Retinal pigment epithelial cell (primary cell): Measurements from ENCODE around the gene HACL1.

Source experiments
- DNase-seq: peaks from one replicate; pipeline ENCODE4 v3.0.0-alpha.2; 2010; ENCODE audit warnings: low read depth
- H3K4me3 ChIP-seq: 2 replicates; pipeline ENCODE4 v1.5.1; 2011; ENCODE audit warnings: mild to moderate bottlenecking, low read length, control low read depth, moderate library complexity
- CTCF ChIP-seq: conservative IDR thresholded peaks from 2 replicates; pipeline ENCODE4 v1.5.1; 2011; ENCODE audit warnings: low read depth, low read length, control low read depth, inconsistent platforms

Gene HACL1

GRCh38 chr3:15578289-15578867 lies 23.0 kb downstream of the HACL1 start:
- H3K4me3 ChIP-seq = no peak overlapping the region
- TF ChIP-seq CTCF = no peak
- no peak for DNase-seq

DNA sequence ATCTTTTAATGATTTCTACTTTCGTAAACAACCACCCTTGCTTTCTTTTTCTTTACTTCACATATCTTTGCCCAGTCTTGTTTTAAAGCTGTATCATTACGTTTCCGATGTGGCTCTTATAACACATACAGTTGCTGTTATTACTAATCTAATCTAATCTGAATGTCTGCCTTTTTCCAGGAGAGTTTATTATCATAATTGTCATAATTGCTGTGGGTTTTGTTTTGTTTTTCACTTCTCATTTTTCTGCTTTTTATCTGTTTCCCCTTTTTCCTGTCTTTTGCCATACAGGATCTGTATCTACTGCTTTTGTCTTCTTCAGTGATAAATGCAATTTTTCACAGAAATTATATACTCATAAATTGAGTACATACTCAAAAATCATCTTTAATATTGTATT lies 24.9 kb downstream of the HACL1 start:
- no peak overlapping the region for H3K4me3 ChIP-seq
- DNase-seq = no peak
- TF ChIP-seq CTCF = no peak

DNA sequence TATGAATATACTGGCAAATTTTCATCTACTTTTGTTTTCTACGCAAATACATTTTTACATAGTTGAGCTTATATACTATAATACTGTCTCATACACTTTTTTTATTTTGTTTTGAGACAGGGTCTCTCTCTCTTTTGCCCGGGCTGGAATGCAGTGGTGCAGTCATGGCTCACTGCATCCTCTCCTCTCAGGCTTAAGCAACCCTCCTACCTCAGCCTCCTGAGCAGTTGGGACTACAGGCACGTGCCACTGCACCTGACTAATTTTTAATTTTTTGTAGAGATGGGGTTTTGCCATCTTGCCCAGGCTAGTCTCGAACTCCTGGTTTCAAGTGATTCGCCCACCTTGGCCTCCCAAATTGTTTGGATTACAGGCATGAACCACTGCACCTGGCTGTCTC lies 25.9 kb downstream of the HACL1 start:
- no peak for TF ChIP-seq CTCF
- H3K4me3 ChIP-seq = no peak overlapping the region
- no peak for DNase-seq

DNA sequence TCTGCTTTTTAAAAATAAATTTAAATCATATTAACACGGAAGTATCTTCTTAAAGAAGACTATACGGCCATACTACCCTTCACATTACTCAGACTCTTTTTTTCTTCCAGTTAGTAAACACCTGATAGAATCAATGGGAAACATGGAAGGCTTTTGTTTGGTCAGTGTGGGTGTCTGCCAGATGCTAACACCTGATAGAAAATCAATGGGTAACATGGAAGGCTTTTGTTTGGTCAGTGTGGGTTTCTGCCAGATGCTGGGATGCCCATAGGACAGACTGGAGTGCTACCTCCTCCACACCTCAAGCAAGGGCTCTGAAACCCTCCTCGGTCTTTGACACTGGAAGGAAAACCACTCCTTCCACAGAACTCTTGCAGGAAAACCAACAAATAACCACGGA lies 29.2 kb downstream of the HACL1 start:
- TF ChIP-seq CTCF = no peak
- DNase-seq = no peak
- H3K4me3 ChIP-seq = no peak overlapping the region

GRCh38 chr3:15563190-15563589 lies 38.2 kb downstream of the HACL1 start:
- no peak overlapping the region for H3K4me3 ChIP-seq
- DNase-seq = no peak
- TF ChIP-seq CTCF = no peak

DNA sequence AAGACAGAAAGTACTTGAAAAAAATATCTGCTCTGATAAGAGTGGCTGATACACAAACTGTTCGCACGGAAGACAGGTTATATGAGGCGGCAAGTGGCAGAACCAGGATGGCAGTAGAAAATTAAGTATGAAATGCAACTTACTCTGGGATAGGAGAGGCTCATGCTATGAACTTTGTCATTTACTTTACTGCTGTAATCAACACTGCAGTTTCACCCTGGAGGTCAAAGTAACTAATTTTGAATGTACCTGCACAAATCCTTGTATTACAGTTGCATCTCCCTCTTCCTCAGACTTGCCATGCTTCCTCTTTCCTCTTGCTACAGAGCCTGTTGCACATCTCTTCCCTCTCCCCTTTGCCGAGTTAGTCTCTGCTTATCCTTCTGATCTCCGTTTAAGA lies 38.8 kb downstream of the HACL1 start:
- TF ChIP-seq CTCF = no peak
- no peak for DNase-seq
- H3K4me3 ChIP-seq = no peak overlapping the region

DNA sequence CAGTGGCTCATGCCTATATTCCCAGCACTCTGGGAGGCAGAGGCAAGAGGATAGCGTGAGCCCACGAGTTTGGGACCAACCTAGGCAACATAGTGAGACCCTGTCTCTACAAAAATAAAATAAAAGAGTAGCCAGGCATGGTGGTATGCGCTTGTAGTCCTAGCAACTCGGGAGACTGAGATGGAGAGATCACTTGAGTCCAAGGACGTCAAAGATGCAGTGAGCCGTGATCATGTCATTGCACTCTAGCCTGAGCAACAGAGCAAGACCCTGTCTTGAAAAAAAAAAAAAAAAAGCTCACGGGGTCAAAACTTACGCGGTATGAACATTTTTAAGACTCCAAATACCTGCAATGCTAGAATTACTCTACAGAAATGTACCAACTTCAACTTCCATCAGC lies 42.8 kb downstream of the HACL1 start:
- DNase-seq = no peak
- H3K4me3 ChIP-seq = no peak overlapping the region
- TF ChIP-seq CTCF = no peak
